B cell (primary cell): ENCODE results near the gene RIN3. TPM values are rescaled to one million over a fixed set of nuclear protein-coding genes. Genes with fewer than 3 reads are reported as not detected.

Experiments
- ATAC-seq: fragments of 200-7000 bp; cut with Tn5 transposase; one replicate; pipeline ENCODE4 v1.10.0; 2021; ENCODE audit warnings: low read depth, mild to moderate bottlenecking, moderate number of reproducible peaks, moderate library complexity
- CTCF ChIA-PET: fragments of 350-600 bp; sonication (Branson Sonifier 250); formaldehyde crosslinking; loops from one replicate; lab custom pipeline; 2021; ENCODE audit warnings: antibody characterized with exemption, inconsistent platforms; lab: Charles Lee
- POLR2A ChIA-PET: fragments of 350-600 bp; sonication (Branson Sonifier 250); formaldehyde crosslinking; loops from one replicate; lab custom pipeline; 2021; ENCODE audit warnings: antibody characterized with exemption; lab: Charles Lee
- DNase-seq: peaks from one replicate; pipeline ENCODE4 v3.0.0; 2013
- H2AFZ ChIP-seq: 2 replicates; pipeline ENCODE4 v1.6.1; 2012; ENCODE audit warnings: mild to moderate bottlenecking, low read depth, low read length; ENCODE audit not compliant: insufficient read depth, poor library complexity, severe bottlenecking
- H3K27ac ChIP-seq, 2 donors: 1 replicate in 1 of 2; 2 replicates in 1 of 2; pipeline ENCODE4 v1.5.1; 2012 to 2013; ENCODE audit warnings: low read length in 2 of 2, mild to moderate bottlenecking in 2 of 2, moderate library complexity in 1 of 2
- H3K27me3 ChIP-seq, 4 experiments: fragments of 200-600 bp in 1 of 4; sonication (generic) in 1 of 4; replicated peaks in 1 of 4; 1 replicate in 2 of 4; 2 replicates in 2 of 4; pipeline versions ENCODE4 v1.6.1 to v1.7.0; 2013 to 2016; ENCODE audit warnings: low read length in 3 of 4, mild to moderate bottlenecking in 2 of 4, mixed read lengths in 1 of 4, moderate library complexity in 1 of 4; ENCODE audit not compliant: insufficient read depth in 4 of 4, control insufficient read depth in 3 of 4; ENCODE audit errors: control extremely low read depth in 1 of 4
- H3K36me3 ChIP-seq, 2 experiments: replicated peaks in 1 of 2; 1 replicate in 1 of 2; 2 replicates in 1 of 2; pipeline versions ENCODE4 v1.6.1 to v1.7.1; 2013; ENCODE audit warnings: low read length in 1 of 2; ENCODE audit not compliant: insufficient read depth in 2 of 2, control insufficient read depth in 1 of 2; ENCODE audit errors: control extremely low read depth in 1 of 2, extremely low read depth in 1 of 2
- H3K4me1 ChIP-seq, 2 donors: fragments of 200-600 bp in 1 of 2; sonication (generic) in 1 of 2; 1 replicate in 1 of 2; 2 replicates in 1 of 2; pipeline versions ENCODE4 v1.5.1 to v1.6.1; 2013 to 2017; ENCODE audit warnings: low read length in 2 of 2; ENCODE audit not compliant: control insufficient read depth in 2 of 2, insufficient read depth in 2 of 2
- H3K4me2 ChIP-seq: replicated peaks from 2 replicates; pipeline ENCODE3; 2012; ENCODE audit warnings: mild to moderate bottlenecking, low read depth, low read length; ENCODE audit not compliant: poor library complexity, severe bottlenecking
- H3K4me3 ChIP-seq, 5 experiments: fragments of 200-600 bp in 1 of 5; sonication (generic) in 1 of 5; 1 replicate in 3 of 5; 2 replicates in 2 of 5; pipeline versions ENCODE4 v1.5.1 to v1.7.0; 2011 to 2016; ENCODE audit warnings: low read length in 4 of 5, mild to moderate bottlenecking in 4 of 5, low read depth in 2 of 5, control low read depth in 1 of 5, moderate library complexity in 1 of 5; ENCODE audit not compliant: insufficient read depth in 1 of 5; ENCODE audit errors: control extremely low read depth in 1 of 5, extremely low read depth in 1 of 5
- H3K79me2 ChIP-seq: fragments of 200-600 bp; sonication (generic); one replicate; pipeline ENCODE4 v1.6.0; 2016; ENCODE audit warnings: low read length; ENCODE audit not compliant: control insufficient read depth, insufficient read depth
- H3K9ac ChIP-seq: fragments of 200-600 bp; sonication (generic); 2 replicates; pipeline ENCODE4 v1.6.1; 2017; ENCODE audit warnings: mild to moderate bottlenecking, low read length, moderate library complexity
- H3K9me3 ChIP-seq, 3 donors: one replicate each; pipeline versions ENCODE4 v1.6.1 to v1.7.1; 2013; ENCODE audit warnings: low read length in 2 of 3; ENCODE audit not compliant: control insufficient read depth in 2 of 3, insufficient read depth in 1 of 3; ENCODE audit errors: control extremely low read depth in 1 of 3
- H4K20me1 ChIP-seq: 2 replicates; pipeline ENCODE4 v1.6.0; 2012; ENCODE audit warnings: mild to moderate bottlenecking, low read length; ENCODE audit not compliant: insufficient read depth, control insufficient read depth, poor library complexity, severe bottlenecking
- H3K27ac Mint-ChIP-seq: one replicate; pipeline ENCODE4 v1.8.0; 2021; ENCODE audit warnings: mixed read lengths
- H3K27me3 Mint-ChIP-seq: one replicate; pipeline ENCODE4 v1.8.0; 2021; ENCODE audit warnings: mixed read lengths
- H3K4me1 Mint-ChIP-seq: one replicate; pipeline ENCODE4 v1.8.0; 2021; ENCODE audit warnings: mixed read lengths
- H3K4me3 Mint-ChIP-seq: one replicate; pipeline ENCODE4 v1.8.0; 2021; ENCODE audit warnings: mixed read lengths
- H3K9me3 Mint-ChIP-seq: one replicate; pipeline ENCODE4 v1.8.0; 2022; ENCODE audit warnings: mixed read lengths; ENCODE audit not compliant: insufficient read depth
- CTCF ChIP-seq: fragments of 200-600 bp; IDR thresholded peaks from one replicate; pipeline ENCODE4 v1.8.0; 2022; ENCODE audit warnings: antibody characterized with exemption, mild to moderate bottlenecking
- EZH2 ChIP-seq: IDR thresholded peaks from 2 replicates; pipeline ENCODE4 v1.6.1; 2012; ENCODE audit warnings: borderline replicate concordance, low read depth, mild to moderate bottlenecking, moderate library complexity, low read length; ENCODE audit not compliant: insufficient read depth, poor library complexity, severe bottlenecking
- WGBS: methylation state at CpG from one replicate; pipeline ENCODE4 v1.1.5; 2013; ENCODE audit warnings: missing lambda C conversion rate; ENCODE audit not compliant: insufficient coverage; 5-methylcytosine and 5-hydroxymethylcytosine counted together
- intact Hi-C: fragments of 100-400 bp; cut with micrococcal nuclease; formaldehyde crosslinking; loops from one replicate; pipeline ENCODE4 v1.10.0; 2022
- polyA plus RNA-seq: library from polyadenylated mRNA; depleted of rRNA; stranded (reverse); fragments of >200 nt; gene quantifications from 2 replicates; pipeline ENCODE4 v1.2.3, GENCODE V29; 2012
- total RNA-seq, 2 donors: library from RNA; stranded (reverse); fragments of 120-200 nt in 1 of 2; gene quantifications; 1 replicate in 1 of 2; 2 replicates in 1 of 2; pipeline versions ENCODE4 v1.2.3 to v1.2.4, GENCODE V29; 2013 to 2022

Gene RIN3
- total and polyA plus RNA-seq, 2 donors (not counting 1 experiment from before 2014, with no cell fraction given) = 62.1 to 123 TPM

- POLR2A ChIA-PET = no interaction called here
- Histone ChIP-seq H3K9ac (no peak overlapping the region), H3K79me2 (peaks cover 67% of the 10 kb centered on the region), H3K27ac (no peak overlapping the region), H2AFZ (no peak overlapping the region), H3K4me1 (peaks cover 6 to 8% of the 10 kb centered on the region in 2 donors), H4K20me1 (peaks cover 52% of the 10 kb centered on the region), H3K4me3 (no peak overlapping the region), H3K36me3 (no peaks in the 10 kb centered on the region), H3K27me3 (no peaks in the 10 kb centered on the region), H3K9me3 (no peaks in the 10 kb centered on the region), H3K4me2 (no peak overlapping the region)
- WGBS = 99% methylated on average over 5 of the region's 6 CpGs
- Mint-ChIP-seq H3K4me1 (peaks cover 16% of the 10 kb centered on the region), H3K27me3 (no peaks in the 10 kb centered on the region), H3K27ac (no peak overlapping the region), H3K4me3 (no peak overlapping the region), H3K9me3 (no peaks in the 10 kb centered on the region)
- TF ChIP-seq EZH2 = no peak
- TF ChIP-seq CTCF = no peak
- intact Hi-C loops = no loop called here
- CTCF ChIA-PET = no interaction called here
- DNase-seq (no peak), ATAC-seq (no peak)
These were observed 10.2 kb downstream of the RIN3 start for GRCh38 chr14:92523752-92524151.

GRCh38 chr14:92524602-92525185, 11.1 kb downstream of the RIN3 start:
- intact Hi-C loops = no loop called here
- Mint-ChIP-seq H3K4me1 (peaks cover 18% of the 10 kb centered on the region), H3K27me3 (no peaks in the 10 kb centered on the region), H3K27ac (no peak overlapping the region), H3K4me3 (no peak overlapping the region), H3K9me3 (no peaks in the 10 kb centered on the region)
- TF ChIP-seq EZH2 (no peak), CTCF (no peak)
- Histone ChIP-seq H3K9ac (no peak overlapping the region), H2AFZ (no peak overlapping the region), H3K27me3 (no peaks in the 10 kb centered on the region), H3K36me3 (no peaks in the 10 kb centered on the region), H3K79me2 (peaks cover 65% of the 10 kb centered on the region), H3K4me1 (peaks cover 6 to 8% of the 10 kb centered on the region in 2 donors), H4K20me1 (peaks cover 46% of the 10 kb centered on the region), H3K4me2 (no peak overlapping the region), H3K9me3 (no peaks in the 10 kb centered on the region), H3K4me3 (no peak overlapping the region), H3K27ac (no peak overlapping the region)
- ChIA-PET CTCF (no interaction called here), POLR2A (no interaction called here)
- DNase-seq (no peak), ATAC-seq (no peak)
- WGBS = 24% methylated on average over 6 of the region's 10 CpGs
